ENCODE data around the gene MRPS12. TPM values are rescaled to one million over a fixed set of nuclear protein-coding genes. Genes with fewer than 3 reads are reported as not detected.
"Not testable (repeated sequence)": the region's sequence is repeated elsewhere in the genome, so short reads cannot be mapped to it uniquely, and the experiment has no call there.

Gene MRPS12
- total RNA-seq, 4 donors from 2014 or later = 23.7 to 42.6 (median 34.7) TPM

DNA sequence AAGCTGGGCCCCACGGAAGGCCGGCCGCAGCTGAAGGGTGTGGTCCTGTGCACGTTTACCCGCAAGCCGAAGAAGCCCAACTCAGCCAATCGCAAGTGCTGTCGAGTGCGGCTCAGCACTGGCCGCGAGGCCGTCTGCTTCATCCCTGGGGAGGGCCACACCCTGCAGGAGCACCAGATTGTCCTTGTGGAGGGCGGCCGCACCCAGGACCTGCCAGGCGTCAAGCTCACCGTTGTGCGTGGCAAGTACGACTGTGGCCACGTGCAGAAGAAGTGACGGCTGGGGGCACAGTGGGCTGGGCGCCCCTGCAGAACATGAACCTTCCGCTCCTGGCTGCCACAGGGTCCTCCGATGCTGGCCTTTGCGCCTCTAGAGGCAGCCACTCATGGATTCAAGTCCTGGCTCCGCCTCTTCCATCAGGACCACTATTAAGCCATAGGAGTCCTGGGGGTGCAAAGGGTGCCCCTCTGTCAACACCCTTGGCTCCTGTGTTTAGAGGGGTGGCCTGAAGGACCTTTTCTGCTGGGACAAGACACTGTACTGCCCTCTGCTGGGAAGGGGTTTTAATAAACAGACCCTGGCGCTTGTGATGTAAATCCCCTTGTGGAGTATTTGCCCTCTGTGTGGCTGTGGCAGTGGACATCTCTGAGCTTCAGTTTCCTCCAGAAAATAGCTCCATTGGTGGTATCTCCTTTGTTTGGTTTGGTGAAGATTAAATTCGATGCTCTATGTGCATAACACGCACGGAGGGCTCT is 1.9 kb downstream of the MRPS12 start:
- no peak for DNase-seq
- Histone ChIP-seq H3K27ac (no peak overlapping the region), H3K27me3 (no peaks in the 10 kb centered on the region), H3K4me1 (peaks cover 7 to 19% (median 13%) of the 10 kb centered on the region in 4 donors), H3K36me3 (no peaks in the 10 kb centered on the region), H3K4me3 (no peak overlapping the region), H3K9me3 (no peaks in the 10 kb centered on the region)
- 85 to 97% methylated on average over 6 to 16 of the region's 29 CpGs for WGBS, 2 donors (ENCODE audit: low coverage in 1 of 2)
- in situ Hi-C loops (cut with MboI; ENCODE audit: low pct_ligation_motif_present in 1 of 4, low pct_unique_long_range_greater_than_20kb in 1 of 4, low sequenced_read_pairs in 3 of 4) (loop anchor here in 3 of 4 donors (25.0 kb wide), 2 partner anchors 395 to 520 kb away; partner anchors contain the start of gene FAM98C (in 2 of the 3)), intact Hi-C loops (cut with DNase I; ENCODE audit: low total_unique reads) (no loop called here)
- TF ChIP-seq POLR2AphosphoS5 (IDR thresholded peaks at IDR 0.05) = no peak
- no peak for TF ChIP-seq POLR2A (IDR thresholded peaks at IDR 0.05)
- TF ChIP-seq, protein P1, sequence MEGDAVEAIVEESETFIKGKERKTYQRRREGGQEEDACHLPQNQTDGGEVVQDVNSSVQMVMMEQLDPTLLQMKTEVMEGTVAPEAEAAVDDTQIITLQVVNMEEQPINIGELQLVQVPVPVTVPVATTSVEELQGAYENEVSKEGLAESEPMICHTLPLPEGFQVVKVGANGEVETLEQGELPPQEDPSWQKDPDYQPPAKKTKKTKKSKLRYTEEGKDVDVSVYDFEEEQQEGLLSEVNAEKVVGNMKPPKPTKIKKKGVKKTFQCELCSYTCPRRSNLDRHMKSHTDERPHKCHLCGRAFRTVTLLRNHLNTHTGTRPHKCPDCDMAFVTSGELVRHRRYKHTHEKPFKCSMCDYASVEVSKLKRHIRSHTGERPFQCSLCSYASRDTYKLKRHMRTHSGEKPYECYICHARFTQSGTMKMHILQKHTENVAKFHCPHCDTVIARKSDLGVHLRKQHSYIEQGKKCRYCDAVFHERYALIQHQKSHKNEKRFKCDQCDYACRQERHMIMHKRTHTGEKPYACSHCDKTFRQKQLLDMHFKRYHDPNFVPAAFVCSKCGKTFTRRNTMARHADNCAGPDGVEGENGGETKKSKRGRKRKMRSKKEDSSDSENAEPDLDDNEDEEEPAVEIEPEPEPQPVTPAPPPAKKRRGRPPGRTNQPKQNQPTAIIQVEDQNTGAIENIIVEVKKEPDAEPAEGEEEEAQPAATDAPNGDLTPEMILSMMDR (IDR thresholded peaks at IDR 0.05) = peak in 1 of 5 experiments; percentile 9

- H3K27me3 ChIP-seq = no peaks in the 10 kb centered on the region
- H3K36me3 ChIP-seq = no peaks in the 10 kb centered on the region
- in situ Hi-C loops (cut with MboI; ENCODE audit: low pct_ligation_motif_present in 1 of 4, low pct_unique_long_range_greater_than_20kb in 1 of 4, low sequenced_read_pairs in 3 of 4) (loop anchor here in 3 of 4 donors (25.0 kb wide), 2 partner anchors 396 to 521 kb away; partner anchors contain the start of gene FAM98C (in 2 of the 3)), intact Hi-C loops (cut with DNase I; ENCODE audit: low total_unique reads) (no loop called here)
- H3K4me3 ChIP-seq = no peak overlapping the region
- no peak for DNase-seq
- 67% methylated on average over 4 of the region's 4 CpGs; no CpG with 5 or more reads in 1 of the 2 donors for WGBS, 2 donors (ENCODE audit: low coverage in 1 of 2)
- TF ChIP-seq EP300 (IDR thresholded peaks at IDR 0.05; ENCODE audit: low read depth) (no peak), POLR2AphosphoS5 (IDR thresholded peaks at IDR 0.05) (no peak), POLR2A (IDR thresholded peaks at IDR 0.05) (no peak)
- H3K4me1 ChIP-seq = peaks cover 7 to 19% (median 13%) of the 10 kb centered on the region in 4 donors
- no peaks in the 10 kb centered on the region for H3K9me3 ChIP-seq
- H3K27ac ChIP-seq = no peak overlapping the region
Measured at GRCh38 chr19:38933544-38933943, 2.8 kb downstream of the MRPS12 start.

DNA sequence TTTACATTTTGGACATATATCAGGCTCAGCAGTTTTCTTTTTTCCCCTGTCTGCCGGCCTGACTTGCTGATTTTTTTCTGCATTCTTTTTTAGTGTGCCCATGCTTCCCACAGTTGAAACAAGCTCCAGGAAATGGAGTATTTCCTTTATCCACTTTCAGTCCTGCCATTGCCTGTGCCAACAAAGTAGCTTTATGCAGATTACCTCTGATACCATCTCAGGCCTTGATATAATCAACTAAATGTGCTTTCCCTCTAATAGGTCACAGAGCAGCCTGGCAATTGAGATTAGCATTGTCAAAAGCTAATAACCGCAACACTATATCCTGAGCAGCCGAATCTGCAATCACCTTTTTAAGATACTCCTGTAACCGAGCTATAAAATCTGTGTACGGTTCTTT is 9.2 kb downstream of the MRPS12 start:
- 60 to 75% methylated on average over 3 to 5 of the region's 5 CpGs for WGBS, 2 donors (ENCODE audit: low coverage in 1 of 2)
- in situ Hi-C loops (cut with MboI; ENCODE audit: low pct_ligation_motif_present in 1 of 4, low pct_unique_long_range_greater_than_20kb in 1 of 4, low sequenced_read_pairs in 3 of 4) = loop anchor here in 3 of 4 donors (25.0 kb wide), 2 partner anchors 403 to 528 kb away; partner anchors contain the start of gene FAM98C (in 2 of the 3)
- TF ChIP-seq POLR2AphosphoS5 (IDR thresholded peaks at IDR 0.05) (no peak), POLR2A (IDR thresholded peaks at IDR 0.05) (no peak), EP300 (IDR thresholded peaks at IDR 0.05; ENCODE audit: low read depth) (no peak)
- TF ChIP-seq, protein P1 (IDR thresholded peaks at IDR 0.05) = no peak

DNA sequence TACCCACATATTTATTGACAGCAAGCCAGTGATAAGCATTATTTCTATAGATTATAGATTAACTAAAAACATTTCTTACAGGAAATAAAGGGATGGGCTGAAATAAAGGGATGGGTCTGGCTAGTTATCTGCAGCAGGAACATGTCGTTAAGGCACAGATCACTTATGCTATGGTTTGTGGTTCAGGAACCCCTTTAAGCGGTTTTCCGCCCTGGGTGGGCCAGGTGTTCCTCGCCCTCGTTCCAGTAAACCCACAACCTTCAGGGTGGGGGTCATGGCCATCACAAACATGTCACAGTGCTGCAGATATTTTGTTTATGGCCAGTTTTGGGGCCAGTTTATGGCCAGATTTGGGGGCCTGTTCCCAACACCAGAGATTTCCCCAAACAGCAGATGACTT is 10.7 kb downstream of the MRPS12 start:
- intact Hi-C loops (cut with DNase I; ENCODE audit: low total_unique reads); H3K27ac ChIP-seq; H3K4me1 ChIP-seq; H3K4me3 ChIP-seq; H3K36me3 ChIP-seq; DNase-seq; H3K27me3 ChIP-seq; H3K9me3 ChIP-seq: not testable (repeated sequence)
- WGBS, 2 donors (ENCODE audit: low coverage in 1 of 2) = 64% methylated on average over 3 to 5 of the region's 5 CpGs
- in situ Hi-C loops (cut with MboI; ENCODE audit: low pct_ligation_motif_present in 1 of 4, low pct_unique_long_range_greater_than_20kb in 1 of 4, low sequenced_read_pairs in 3 of 4) = loop anchor here in 3 of 4 donors (25.0 kb wide), 2 partner anchors 404 to 529 kb away; partner anchors contain the start of gene FAM98C (in 2 of the 3)

More for the DNA sequence above, 9.2 kb downstream of the MRPS12 start:
- intact Hi-C loops (cut with DNase I; ENCODE audit: low total_unique reads) = no loop called here
- Histone ChIP-seq H3K36me3 (no peaks in the 10 kb centered on the region), H3K27ac (no peak overlapping the region), H3K4me1 (no peaks in the 10 kb centered on the region), H3K4me3 (no peak overlapping the region), H3K9me3 (no peaks in the 10 kb centered on the region), H3K27me3 (no peaks in the 10 kb centered on the region)
- DNase-seq = no peak

- TF ChIP-seq, protein P1 (IDR thresholded peaks at IDR 0.05) = no peak
- no peak overlapping the region for H3K27ac ChIP-seq
- no peak overlapping the region for H3K4me3 ChIP-seq
- intact Hi-C loops (cut with DNase I; ENCODE audit: low total_unique reads) (no loop called here), in situ Hi-C loops (cut with MboI; ENCODE audit: low pct_ligation_motif_present in 1 of 4, low pct_unique_long_range_greater_than_20kb in 1 of 4, low sequenced_read_pairs in 3 of 4) (loop anchor here in 3 of 4 donors (25.0 kb wide), 2 partner anchors 405 to 530 kb away; partner anchors contain the start of gene FAM98C (in 2 of the 3))
- no peaks in the 10 kb centered on the region for H3K36me3 ChIP-seq
- DNase-seq = no peak
- 78% methylated on average over 2 of the region's 2 CpGs; no CpG with 5 or more reads in 1 of the 2 donors for WGBS, 2 donors (ENCODE audit: low coverage in 1 of 2)
- no peaks in the 10 kb centered on the region for H3K9me3 ChIP-seq
- H3K4me1 ChIP-seq = no peaks in the 10 kb centered on the region
- H3K27me3 ChIP-seq = no peaks in the 10 kb centered on the region
Measured at GRCh38 chr19:38941979-38942378, 11.2 kb downstream of the MRPS12 start.
